ENCODE data around the gene C1QTNF8.

C1QTNF8 gene

GRCh38 chr16:1039762-1040161, 56.3 kb downstream of the C1QTNF8 start:
- DNase-seq: no peak

- DNase-seq: no peak
Observed at GRCh38 chr16:1038932-1039331, 57.1 kb downstream of the C1QTNF8 start.

All from SHP77 (cell line).